HEK293 (cell line): ENCODE results near the gene SNX10.

ENCODE experiments used
- CTCF ChIA-PET: fragments of 350-600 bp; formaldehyde crosslinking; extraction: SDS; loops from one replicate; lab custom pipeline; 2021; ENCODE audit warnings: antibody characterized with exemption; lab: Yijun Ruan, JAX
- POLR2A ChIA-PET: fragments of 300-600 bp; formaldehyde crosslinking; extraction: SDS; loops from one replicate; lab custom pipeline; 2020; ENCODE audit warnings: antibody characterized with exemption, inconsistent platforms; lab: Yijun Ruan, JAX
- H3K27ac ChIP-seq: fragments of 200-500 bp; sonication (Bioruptor generic); 2 replicates; pipeline ENCODE4 v1.5.1; 2014; ENCODE audit warnings: low read depth, low read length, control low read depth, inconsistent platforms; ENCODE audit errors: extremely low read depth
- H3K36me3 ChIP-seq, 2 experiments: fragments of 200-500 bp in 1 of 2; sonication (Bioruptor generic) in 1 of 2; 1 replicate in 1 of 2; 2 replicates in 1 of 2; pipeline ENCODE4 v1.5.1; 2014 to 2017; ENCODE audit warnings: inconsistent platforms in 2 of 2, low read length in 2 of 2; ENCODE audit not compliant: control insufficient read depth in 2 of 2, insufficient read depth in 1 of 2
- H3K4me1 ChIP-seq: fragments of 200-500 bp; sonication (Bioruptor generic); 2 replicates; pipeline ENCODE4 v1.5.1; 2014; ENCODE audit warnings: mild to moderate bottlenecking, low read length, inconsistent platforms; ENCODE audit not compliant: control insufficient read depth, insufficient read depth
- H3K4me3 ChIP-seq: 2 replicates; pipeline ENCODE4 v1.5.1; 2011; ENCODE audit warnings: low read depth, mild to moderate bottlenecking, control low read depth, low read length, moderate library complexity
- H3K9me3 ChIP-seq: fragments of 200-500 bp; sonication (Bioruptor generic); 2 replicates; pipeline ENCODE4 v1.5.1; 2014; ENCODE audit warnings: low read depth, low read length, inconsistent platforms; ENCODE audit not compliant: control insufficient read depth, insufficient read depth
- KLF8 ChIP-seq: fragments of 450-650 bp; formaldehyde crosslinking; IDR thresholded peaks from 2 replicates; pipeline ENCODE4 v1.5.1; 2016; ENCODE audit warnings: missing biosample characterization, missing genetic modification characterization
- PRDM4 ChIP-seq: fragments of 450-650 bp; formaldehyde crosslinking; IDR thresholded peaks from 2 replicates; pipeline ENCODE4 v1.5.1; 2017; ENCODE audit warnings: missing biosample characterization, missing genetic modification characterization
- SETDB1 ChIP-seq: IDR thresholded peaks from one replicate; pipeline ENCODE4 v1.6.1; 2017; ENCODE audit warnings: mild to moderate bottlenecking, low read length, moderate library complexity, mixed read lengths; ENCODE audit not compliant: insufficient read length
- SP2 ChIP-seq: fragments of 450-650 bp; formaldehyde crosslinking; IDR thresholded peaks from 2 replicates; pipeline ENCODE4 v1.5.1; 2016; ENCODE audit warnings: missing biosample characterization, missing genetic modification characterization
- ZBTB21 ChIP-seq: fragments of 450-650 bp; formaldehyde crosslinking; IDR thresholded peaks from 2 replicates; pipeline ENCODE4 v1.5.1; 2017; ENCODE audit warnings: missing biosample characterization, missing genetic modification characterization
- ZBTB48 ChIP-seq: fragments of 450-650 bp; formaldehyde crosslinking; IDR thresholded peaks from 2 replicates; pipeline ENCODE4 v1.5.1; 2016; ENCODE audit warnings: missing biosample characterization, missing genetic modification characterization
- ZFP37 ChIP-seq: fragments of 450-650 bp; formaldehyde crosslinking; IDR thresholded peaks from 2 replicates; pipeline ENCODE4 v1.5.1; 2016; ENCODE audit warnings: missing biosample characterization, missing genetic modification characterization
- ZIC2 ChIP-seq: fragments of 450-650 bp; formaldehyde crosslinking; IDR thresholded peaks from 2 replicates; pipeline ENCODE4 v1.5.1; 2016; ENCODE audit warnings: missing biosample characterization, missing genetic modification characterization
- ZNF138 ChIP-seq: fragments of 450-650 bp; formaldehyde crosslinking; IDR thresholded peaks from 2 replicates; pipeline ENCODE4 v1.5.1; 2016; ENCODE audit warnings: missing biosample characterization, missing genetic modification characterization, borderline replicate concordance
- ZNF148 ChIP-seq: fragments of 450-650 bp; formaldehyde crosslinking; IDR thresholded peaks from 2 replicates; pipeline ENCODE4 v1.5.0; 2017; ENCODE audit warnings: missing biosample characterization, missing genetic modification characterization, borderline replicate concordance
- ZNF169 ChIP-seq: fragments of 450-650 bp; formaldehyde crosslinking; IDR thresholded peaks from 2 replicates; pipeline ENCODE4 v1.5.1; 2016; ENCODE audit warnings: missing biosample characterization, missing genetic modification characterization
- ZNF184 ChIP-seq: fragments of 450-650 bp; IDR thresholded peaks from 2 replicates; pipeline ENCODE4 v1.5.1; 2018; ENCODE audit warnings: missing biosample characterization, mild to moderate bottlenecking, missing genetic modification characterization
- ZNF302 ChIP-seq: fragments of 450-650 bp; formaldehyde crosslinking; IDR thresholded peaks from 2 replicates; pipeline ENCODE4 v1.5.1; 2016; ENCODE audit warnings: missing biosample characterization, missing genetic modification characterization, low read depth
- ZNF324 ChIP-seq: fragments of 450-650 bp; formaldehyde crosslinking; IDR thresholded peaks from 2 replicates; pipeline ENCODE4 v1.5.1; 2016; ENCODE audit warnings: missing biosample characterization, missing genetic modification characterization
- ZNF362 ChIP-seq: fragments of 450-650 bp; formaldehyde crosslinking; IDR thresholded peaks from 2 replicates; pipeline ENCODE4 v1.5.1; 2016; ENCODE audit warnings: missing biosample characterization, missing genetic modification characterization
- ZNF391 ChIP-seq: fragments of 450-650 bp; formaldehyde crosslinking; IDR thresholded peaks from 2 replicates; pipeline ENCODE4 v1.5.1; 2016; ENCODE audit warnings: low read depth, missing biosample characterization, missing genetic modification characterization, borderline replicate concordance
- ZNF449 ChIP-seq: fragments of 450-650 bp; formaldehyde crosslinking; IDR thresholded peaks from 2 replicates; pipeline ENCODE4 v1.5.1; 2017; ENCODE audit warnings: missing biosample characterization, mild to moderate bottlenecking, missing genetic modification characterization, moderate library complexity
- ZNF501 ChIP-seq: fragments of 450-650 bp; formaldehyde crosslinking; IDR thresholded peaks from 2 replicates; pipeline ENCODE4 v1.5.1; 2016; ENCODE audit warnings: missing biosample characterization, missing genetic modification characterization
- ZNF518A ChIP-seq: fragments of 450-650 bp; formaldehyde crosslinking; conservative IDR thresholded peaks from 2 replicates; pipeline ENCODE4 v1.5.1; 2016; ENCODE audit warnings: low read depth, missing biosample characterization, missing genetic modification characterization
- ZNF600 ChIP-seq: fragments of 450-650 bp; formaldehyde crosslinking; IDR thresholded peaks from 2 replicates; pipeline ENCODE4 v1.5.1; 2016; ENCODE audit warnings: missing biosample characterization, missing genetic modification characterization
- ZNF626 ChIP-seq: fragments of 450-650 bp; sonication (Bioruptor Pico); formaldehyde crosslinking; IDR thresholded peaks from 2 replicates; pipeline ENCODE4 v1.5.1; 2018; ENCODE audit warnings: missing biosample characterization, missing genetic modification characterization, inconsistent platforms
- ZNF76 ChIP-seq: fragments of 450-650 bp; formaldehyde crosslinking; IDR thresholded peaks from 2 replicates; pipeline ENCODE4; 2016; ENCODE audit warnings: low read depth, missing biosample characterization, missing genetic modification characterization, borderline replicate concordance

Gene SNX10

GRCh38 chr7:26399736-26400135 is 108.1 kb downstream of the SNX10 start:
- CTCF ChIA-PET = interaction anchor here (0.6 to 1.0 kb wide), 4 partner anchors 22 to 800 kb away, joined by 3 read pairs; partner anchors contain the start of gene HOXA13
- 0 out of 2 replicates have a peak overlapping the region, but pooled peaks have one; percentile 92 for H3K27ac ChIP-seq
- no peaks in the 10 kb centered on the region for H3K9me3 ChIP-seq
- no peak overlapping the region for H3K4me3 ChIP-seq
- peak; percentile 71; the same call in 1 of the 2 replicates for TF ChIP-seq ZNF449 (tag by site-specific recombination)
- 0 out of 2 replicates have a peak, but pooled peaks have one; percentile 31 for TF ChIP-seq ZBTB48 (tag by site-specific recombination)
- no peak for TF ChIP-seq ZNF626 (tag by site-specific recombination)
- TF ChIP-seq, all 188 proteins: peak for 2
- Histone ChIP-seq H3K4me1 (peaks cover 17% of the 10 kb centered on the region), H3K36me3 (no peaks in the 10 kb centered on the region)
- POLR2A ChIA-PET = interaction anchor here (0.9 to 1.2 kb wide), 2 partner anchors 10 to 15 kb away, joined by 4 read pairs; no protein-coding TSS in a partner anchor

- Histone ChIP-seq H3K9me3 (no peaks in the 10 kb centered on the region), H3K4me3 (no peak overlapping the region), H3K27ac (no peak overlapping the region), H3K4me1 (peaks cover 11% of the 10 kb centered on the region), H3K36me3 (no peaks in the 10 kb centered on the region)
- CTCF ChIA-PET = interaction anchor here (1.0 kb wide), 1 partner anchor 8 kb away, joined by 3 read pairs; no protein-coding TSS in a partner anchor
- POLR2A ChIA-PET = no interaction called here
- no peak for TF ChIP-seq ZNF362 (tag by site-specific recombination)
- no peak for TF ChIP-seq ZNF76 (tag by site-specific recombination)
- no peak for TF ChIP-seq ZNF184 (tag by site-specific recombination)
- no peak for TF ChIP-seq ZNF169 (tag by site-specific recombination)
- TF ChIP-seq ZNF148 (tag by site-specific recombination) = no peak
- TF ChIP-seq ZFP37 (tag by site-specific recombination) = no peak
- no peak for TF ChIP-seq ZBTB21 (tag by site-specific recombination)
- TF ChIP-seq ZNF501 (tag by site-specific recombination) = no peak
- TF ChIP-seq ZNF302 = no peak
- no peak for TF ChIP-seq KLF8
- TF ChIP-seq ZNF600 (tag by site-specific recombination) = no peak
- no peak for TF ChIP-seq ZNF391
- TF ChIP-seq ZNF324 (tag by site-specific recombination) = no peak
- no peak for TF ChIP-seq PRDM4 (tag by site-specific recombination)
- no peak for TF ChIP-seq ZNF518A
- no peak for TF ChIP-seq ZNF138 (tag by site-specific recombination)
- no peak for TF ChIP-seq ZIC2 (tag by site-specific recombination)
- no peak for TF ChIP-seq SP2 (tag by site-specific recombination)
- no peak for TF ChIP-seq SETDB1
Measured at GRCh38 chr7:26403640-26404039, 112.0 kb downstream of the SNX10 start.
